ENCODE data around the gene KCNG2. TPM values are rescaled to one million over a fixed set of nuclear protein-coding genes. Genes with fewer than 3 reads are reported as not detected.
"Not testable (repeated sequence)": the region's sequence is repeated elsewhere in the genome, so short reads cannot be mapped to it uniquely, and the experiment has no call there.

KCNG2 gene
- total and polyA plus RNA-seq, 2 experiments from 2014 or later: 0.13 to 0.52 TPM

- TF ChIP-seq, protein P1, sequence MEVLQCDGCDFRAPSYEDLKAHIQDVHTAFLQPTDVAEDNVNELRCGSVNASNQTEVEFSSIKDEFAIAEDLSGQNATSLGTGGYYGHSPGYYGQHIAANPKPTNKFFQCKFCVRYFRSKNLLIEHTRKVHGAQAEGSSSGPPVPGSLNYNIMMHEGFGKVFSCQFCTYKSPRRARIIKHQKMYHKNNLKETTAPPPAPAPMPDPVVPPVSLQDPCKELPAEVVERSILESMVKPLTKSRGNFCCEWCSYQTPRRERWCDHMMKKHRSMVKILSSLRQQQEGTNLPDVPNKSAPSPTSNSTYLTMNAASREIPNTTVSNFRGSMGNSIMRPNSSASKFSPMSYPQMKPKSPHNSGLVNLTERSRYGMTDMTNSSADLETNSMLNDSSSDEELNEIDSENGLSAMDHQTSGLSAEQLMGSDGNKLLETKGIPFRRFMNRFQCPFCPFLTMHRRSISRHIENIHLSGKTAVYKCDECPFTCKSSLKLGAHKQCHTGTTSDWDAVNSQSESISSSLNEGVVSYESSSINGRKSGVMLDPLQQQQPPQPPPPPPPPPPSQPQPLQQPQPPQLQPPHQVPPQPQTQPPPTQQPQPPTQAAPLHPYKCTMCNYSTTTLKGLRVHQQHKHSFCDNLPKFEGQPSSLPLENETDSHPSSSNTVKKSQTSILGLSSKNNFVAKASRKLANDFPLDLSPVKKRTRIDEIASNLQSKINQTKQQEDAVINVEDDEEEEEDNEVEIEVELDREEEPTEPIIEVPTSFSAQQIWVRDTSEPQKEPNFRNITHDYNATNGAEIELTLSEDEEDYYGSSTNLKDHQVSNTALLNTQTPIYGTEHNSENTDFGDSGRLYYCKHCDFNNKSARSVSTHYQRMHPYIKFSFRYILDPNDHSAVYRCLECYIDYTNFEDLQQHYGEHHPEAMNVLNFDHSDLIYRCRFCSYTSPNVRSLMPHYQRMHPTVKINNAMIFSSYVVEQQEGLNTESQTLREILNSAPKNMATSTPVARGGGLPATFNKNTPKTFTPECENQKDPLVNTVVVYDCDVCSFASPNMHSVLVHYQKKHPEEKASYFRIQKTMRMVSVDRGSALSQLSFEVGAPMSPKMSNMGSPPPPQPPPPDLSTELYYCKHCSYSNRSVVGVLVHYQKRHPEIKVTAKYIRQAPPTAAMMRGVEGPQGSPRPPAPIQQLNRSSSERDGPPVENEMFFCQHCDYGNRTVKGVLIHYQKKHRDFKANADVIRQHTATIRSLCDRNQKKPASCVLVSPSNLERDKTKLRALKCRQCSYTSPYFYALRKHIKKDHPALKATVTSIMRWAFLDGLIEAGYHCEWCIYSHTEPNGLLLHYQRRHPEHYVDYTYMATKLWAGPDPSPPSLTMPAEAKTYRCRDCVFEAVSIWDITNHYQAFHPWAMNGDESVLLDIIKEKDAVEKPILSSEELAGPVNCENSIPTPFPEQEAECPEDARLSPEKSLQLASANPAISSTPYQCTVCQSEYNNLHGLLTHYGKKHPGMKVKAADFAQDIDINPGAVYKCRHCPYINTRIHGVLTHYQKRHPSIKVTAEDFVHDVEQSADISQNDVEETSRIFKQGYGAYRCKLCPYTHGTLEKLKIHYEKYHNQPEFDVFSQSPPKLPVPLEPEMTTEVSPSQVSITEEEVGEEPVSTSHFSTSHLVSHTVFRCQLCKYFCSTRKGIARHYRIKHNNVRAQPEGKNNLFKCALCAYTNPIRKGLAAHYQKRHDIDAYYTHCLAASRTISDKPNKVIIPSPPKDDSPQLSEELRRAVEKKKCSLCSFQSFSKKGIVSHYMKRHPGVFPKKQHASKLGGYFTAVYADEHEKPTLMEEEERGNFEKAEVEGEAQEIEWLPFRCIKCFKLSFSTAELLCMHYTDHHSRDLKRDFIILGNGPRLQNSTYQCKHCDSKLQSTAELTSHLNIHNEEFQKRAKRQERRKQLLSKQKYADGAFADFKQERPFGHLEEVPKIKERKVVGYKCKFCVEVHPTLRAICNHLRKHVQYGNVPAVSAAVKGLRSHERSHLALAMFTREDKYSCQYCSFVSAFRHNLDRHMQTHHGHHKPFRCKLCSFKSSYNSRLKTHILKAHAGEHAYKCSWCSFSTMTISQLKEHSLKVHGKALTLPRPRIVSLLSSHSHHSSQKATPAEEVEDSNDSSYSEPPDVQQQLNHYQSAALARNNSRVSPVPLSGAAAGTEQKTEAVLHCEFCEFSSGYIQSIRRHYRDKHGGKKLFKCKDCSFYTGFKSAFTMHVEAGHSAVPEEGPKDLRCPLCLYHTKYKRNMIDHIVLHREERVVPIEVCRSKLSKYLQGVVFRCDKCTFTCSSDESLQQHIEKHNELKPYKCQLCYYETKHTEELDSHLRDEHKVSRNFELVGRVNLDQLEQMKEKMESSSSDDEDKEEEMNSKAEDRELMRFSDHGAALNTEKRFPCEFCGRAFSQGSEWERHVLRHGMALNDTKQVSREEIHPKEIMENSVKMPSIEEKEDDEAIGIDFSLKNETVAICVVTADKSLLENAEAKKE (CRISPR knock-in tag; IDR thresholded peaks at IDR 0.05): no peak
- TF ChIP-seq JUNB (IDR thresholded peaks at IDR 0.05; ENCODE audit: unreplicated experiment): no peak
- TF ChIP-seq ZNF331 (CRISPR knock-in tag; IDR thresholded peaks at IDR 0.05; ENCODE audit: low read depth): no peak
- TF ChIP-seq, protein P2, sequence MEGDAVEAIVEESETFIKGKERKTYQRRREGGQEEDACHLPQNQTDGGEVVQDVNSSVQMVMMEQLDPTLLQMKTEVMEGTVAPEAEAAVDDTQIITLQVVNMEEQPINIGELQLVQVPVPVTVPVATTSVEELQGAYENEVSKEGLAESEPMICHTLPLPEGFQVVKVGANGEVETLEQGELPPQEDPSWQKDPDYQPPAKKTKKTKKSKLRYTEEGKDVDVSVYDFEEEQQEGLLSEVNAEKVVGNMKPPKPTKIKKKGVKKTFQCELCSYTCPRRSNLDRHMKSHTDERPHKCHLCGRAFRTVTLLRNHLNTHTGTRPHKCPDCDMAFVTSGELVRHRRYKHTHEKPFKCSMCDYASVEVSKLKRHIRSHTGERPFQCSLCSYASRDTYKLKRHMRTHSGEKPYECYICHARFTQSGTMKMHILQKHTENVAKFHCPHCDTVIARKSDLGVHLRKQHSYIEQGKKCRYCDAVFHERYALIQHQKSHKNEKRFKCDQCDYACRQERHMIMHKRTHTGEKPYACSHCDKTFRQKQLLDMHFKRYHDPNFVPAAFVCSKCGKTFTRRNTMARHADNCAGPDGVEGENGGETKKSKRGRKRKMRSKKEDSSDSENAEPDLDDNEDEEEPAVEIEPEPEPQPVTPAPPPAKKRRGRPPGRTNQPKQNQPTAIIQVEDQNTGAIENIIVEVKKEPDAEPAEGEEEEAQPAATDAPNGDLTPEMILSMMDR (conservative IDR thresholded peaks at IDR 0.05; ENCODE audit: low read depth in 2 of 2): no peak
- no peak for TF ChIP-seq NANOG (IDR thresholded peaks at IDR 0.05; ENCODE audit: borderline replicate concordance)
- no peak for TF ChIP-seq EZH2 (IDR thresholded peaks at IDR 0.05; ENCODE audit: low read depth, unreplicated experiment)
- TF ChIP-seq STAT1 (IDR thresholded peaks at IDR 0.05; ENCODE audit: unreplicated experiment): no peak
Measured at GRCh38 chr18:79877163-79878091, 79.7 kb downstream of the KCNG2 start (continued).

DNA sequence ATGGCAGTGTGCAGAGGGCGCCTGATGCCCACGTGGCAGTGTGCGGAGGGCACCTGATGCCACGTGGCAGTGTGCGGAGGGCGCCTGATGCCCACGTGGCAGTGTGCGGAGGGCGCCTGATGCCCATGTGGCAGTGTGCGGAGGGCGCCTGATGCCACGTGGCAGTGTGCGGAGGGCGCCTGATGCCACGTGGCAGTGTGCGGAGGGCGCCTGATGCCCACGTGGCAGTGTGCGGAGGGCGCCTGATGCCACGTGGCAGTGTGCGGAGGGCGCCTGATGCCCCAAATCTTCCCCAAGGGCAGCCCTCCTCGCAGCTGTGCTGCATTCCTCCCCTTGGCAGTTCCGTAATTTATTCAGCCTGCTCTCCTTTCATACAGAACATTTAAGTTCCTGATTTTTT, 80.5 kb downstream of the KCNG2 start:
- not testable (repeated sequence) for H3F3A ChIP-seq (replicated peaks; ENCODE audit: low read depth); H2AFZ ChIP-seq; H3K27me3 Mint-ChIP-seq (ENCODE audit: insufficient read depth, low read depth, poor library complexity); H3K36me3 ChIP-seq (ENCODE audit: insufficient read depth); H3K4me1 ChIP-seq (ENCODE audit: insufficient read depth); DNase-seq (ENCODE audit: low spot score); H4K20me1 ChIP-seq (replicated peaks; ENCODE audit: insufficient read depth); H3K27me3 ChIP-seq (ENCODE audit: insufficient read depth); H3K79me2 ChIP-seq (replicated peaks; ENCODE audit: insufficient read depth); H3K9me2 ChIP-seq (ENCODE audit: insufficient read depth); H3K4me2 ChIP-seq; H3K27ac Mint-ChIP-seq; H3K9me3 Mint-ChIP-seq; H3K4me3 Mint-ChIP-seq; H3K4me1 Mint-ChIP-seq; H3K4me3 ChIP-seq; H3K27ac ChIP-seq (ENCODE audit: low read depth); H3K36me3 Mint-ChIP-seq (ENCODE audit: low read depth); ATAC-seq

Measured in GM23338 (cell line).